ENCODE data around the gene WWOX. TPM values are rescaled to one million over a fixed set of nuclear protein-coding genes. Genes with fewer than 3 reads are reported as not detected.
A peak's percentile ranks its signal among the peaks of the same experiment; 100 is the strongest.

Gene WWOX
- total and polyA plus RNA-seq, 2 of the 13 experiments (the other 11 are each of a cell fraction or from before 2014, with no cell fraction given): 9.1 to 37.4 TPM

- TF ChIP-seq, protein P1, sequence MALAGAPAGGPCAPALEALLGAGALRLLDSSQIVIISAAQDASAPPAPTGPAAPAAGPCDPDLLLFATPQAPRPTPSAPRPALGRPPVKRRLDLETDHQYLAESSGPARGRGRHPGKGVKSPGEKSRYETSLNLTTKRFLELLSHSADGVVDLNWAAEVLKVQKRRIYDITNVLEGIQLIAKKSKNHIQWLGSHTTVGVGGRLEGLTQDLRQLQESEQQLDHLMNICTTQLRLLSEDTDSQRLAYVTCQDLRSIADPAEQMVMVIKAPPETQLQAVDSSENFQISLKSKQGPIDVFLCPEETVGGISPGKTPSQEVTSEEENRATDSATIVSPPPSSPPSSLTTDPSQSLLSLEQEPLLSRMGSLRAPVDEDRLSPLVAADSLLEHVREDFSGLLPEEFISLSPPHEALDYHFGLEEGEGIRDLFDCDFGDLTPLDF (CRISPR knock-in tag; IDR thresholded peaks at IDR 0.05): no peak
- TF ChIP-seq ZNF564 (CRISPR knock-in tag; IDR thresholded peaks at IDR 0.05) (no peak), GATAD2A (CRISPR knock-in tag; IDR thresholded peaks at IDR 0.05) (peak; percentile 69), MAFG (CRISPR knock-in tag; IDR thresholded peaks at IDR 0.05) (no peak), PATZ1 (CRISPR knock-in tag; IDR thresholded peaks at IDR 0.05) (no peak), ZNF800 (CRISPR knock-in tag; IDR thresholded peaks at IDR 0.05) (no peak), FOXK1 (CRISPR knock-in tag; IDR thresholded peaks at IDR 0.05; ENCODE audit: borderline replicate concordance, low read depth) (no peak), ZNF629 (CRISPR knock-in tag; conservative IDR thresholded peaks at IDR 0.05) (no peak), ZNF550 (CRISPR knock-in tag; IDR thresholded peaks at IDR 0.05; ENCODE audit: borderline replicate concordance) (no peak), NAIF1 (CRISPR knock-in tag; IDR thresholded peaks at IDR 0.05; ENCODE audit: borderline replicate concordance) (no peak), NR1H2 (CRISPR knock-in tag; IDR thresholded peaks at IDR 0.05; ENCODE audit: borderline replicate concordance, low read depth) (no peak), CBFB (CRISPR knock-in tag; IDR thresholded peaks at IDR 0.05) (no peak), HINFP (CRISPR knock-in tag; IDR thresholded peaks at IDR 0.05; ENCODE audit: low read depth) (no peak)
- TF ChIP-seq, protein P2, sequence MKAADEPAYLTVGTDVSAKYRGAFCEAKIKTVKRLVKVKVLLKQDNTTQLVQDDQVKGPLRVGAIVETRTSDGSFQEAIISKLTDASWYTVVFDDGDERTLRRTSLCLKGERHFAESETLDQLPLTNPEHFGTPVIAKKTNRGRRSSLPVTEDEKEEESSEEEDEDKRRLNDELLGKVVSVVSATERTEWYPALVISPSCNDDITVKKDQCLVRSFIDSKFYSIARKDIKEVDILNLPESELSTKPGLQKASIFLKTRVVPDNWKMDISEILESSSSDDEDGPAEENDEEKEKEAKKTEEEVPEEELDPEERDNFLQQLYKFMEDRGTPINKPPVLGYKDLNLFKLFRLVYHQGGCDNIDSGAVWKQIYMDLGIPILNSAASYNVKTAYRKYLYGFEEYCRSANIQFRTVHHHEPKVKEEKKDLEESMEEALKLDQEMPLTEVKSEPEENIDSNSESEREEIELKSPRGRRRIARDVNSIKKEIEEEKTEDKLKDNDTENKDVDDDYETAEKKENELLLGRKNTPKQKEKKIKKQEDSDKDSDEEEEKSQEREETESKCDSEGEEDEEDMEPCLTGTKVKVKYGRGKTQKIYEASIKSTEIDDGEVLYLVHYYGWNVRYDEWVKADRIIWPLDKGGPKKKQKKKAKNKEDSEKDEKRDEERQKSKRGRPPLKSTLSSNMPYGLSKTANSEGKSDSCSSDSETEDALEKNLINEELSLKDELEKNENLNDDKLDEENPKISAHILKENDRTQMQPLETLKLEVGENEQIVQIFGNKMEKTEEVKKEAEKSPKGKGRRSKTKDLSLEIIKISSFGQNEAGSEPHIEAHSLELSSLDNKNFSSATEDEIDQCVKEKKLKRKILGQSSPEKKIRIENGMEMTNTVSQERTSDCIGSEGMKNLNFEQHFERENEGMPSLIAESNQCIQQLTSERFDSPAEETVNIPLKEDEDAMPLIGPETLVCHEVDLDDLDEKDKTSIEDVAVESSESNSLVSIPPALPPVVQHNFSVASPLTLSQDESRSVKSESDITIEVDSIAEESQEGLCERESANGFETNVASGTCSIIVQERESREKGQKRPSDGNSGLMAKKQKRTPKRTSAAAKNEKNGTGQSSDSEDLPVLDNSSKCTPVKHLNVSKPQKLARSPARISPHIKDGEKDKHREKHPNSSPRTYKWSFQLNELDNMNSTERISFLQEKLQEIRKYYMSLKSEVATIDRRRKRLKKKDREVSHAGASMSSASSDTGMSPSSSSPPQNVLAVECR (CRISPR knock-in tag; IDR thresholded peaks at IDR 0.05; ENCODE audit: borderline replicate concordance): no peak
- TF ChIP-seq, protein P3, sequence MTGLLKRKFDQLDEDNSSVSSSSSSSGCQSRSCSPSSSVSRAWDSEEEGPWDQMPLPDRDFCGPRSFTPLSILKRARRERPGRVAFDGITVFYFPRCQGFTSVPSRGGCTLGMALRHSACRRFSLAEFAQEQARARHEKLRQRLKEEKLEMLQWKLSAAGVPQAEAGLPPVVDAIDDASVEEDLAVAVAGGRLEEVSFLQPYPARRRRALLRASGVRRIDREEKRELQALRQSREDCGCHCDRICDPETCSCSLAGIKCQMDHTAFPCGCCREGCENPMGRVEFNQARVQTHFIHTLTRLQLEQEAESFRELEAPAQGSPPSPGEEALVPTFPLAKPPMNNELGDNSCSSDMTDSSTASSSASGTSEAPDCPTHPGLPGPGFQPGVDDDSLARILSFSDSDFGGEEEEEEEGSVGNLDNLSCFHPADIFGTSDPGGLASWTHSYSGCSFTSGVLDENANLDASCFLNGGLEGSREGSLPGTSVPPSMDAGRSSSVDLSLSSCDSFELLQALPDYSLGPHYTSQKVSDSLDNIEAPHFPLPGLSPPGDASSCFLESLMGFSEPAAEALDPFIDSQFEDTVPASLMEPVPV (CRISPR knock-in tag; IDR thresholded peaks at IDR 0.05): no peak
These were observed 361.0 kb downstream of the WWOX start (continued) for GRCh38 chr16:78460428-78460827.
